ENCODE measurements around the gene CCL22.
"Not testable (repeated sequence)": the region's sequence is repeated elsewhere in the genome, so short reads cannot be mapped to it uniquely, and the experiment has no call there.

CCL22 gene, protein sequence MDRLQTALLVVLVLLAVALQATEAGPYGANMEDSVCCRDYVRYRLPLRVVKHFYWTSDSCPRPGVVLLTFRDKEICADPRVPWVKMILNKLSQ

DNA sequence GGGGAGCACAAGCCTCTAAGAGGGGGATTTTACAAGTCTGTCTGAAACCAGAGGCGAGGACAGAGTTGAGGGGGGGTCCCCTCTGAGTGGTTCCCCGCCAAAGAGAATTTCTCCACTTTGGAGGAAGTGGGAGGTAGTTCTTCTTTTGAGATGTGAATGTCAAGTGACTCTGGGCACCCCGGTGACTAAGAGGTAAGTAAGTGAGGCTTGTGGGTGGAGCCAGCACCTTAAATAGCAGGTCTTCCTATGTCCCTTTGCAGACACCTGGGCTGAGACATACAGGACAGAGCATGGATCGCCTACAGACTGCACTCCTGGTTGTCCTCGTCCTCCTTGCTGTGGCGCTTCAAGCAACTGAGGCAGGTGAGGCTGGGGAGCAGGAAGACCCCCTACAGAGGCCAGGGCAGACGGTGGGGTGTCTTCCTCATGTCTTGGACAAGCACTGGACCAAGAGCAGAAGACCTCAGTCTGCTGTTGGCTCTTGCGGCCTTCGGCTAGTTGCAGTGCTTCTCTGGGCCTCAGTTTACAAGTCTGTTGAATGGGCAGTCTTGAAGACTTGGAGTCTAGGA is at the start of gene CCL22:
Gene CCL22, plus strand, starts transcription at position 257 of the 569 bp plus-strand sequence. Its CDS starts 34 bp downstream, at position 291.
- no peak for DNase-seq

DNA sequence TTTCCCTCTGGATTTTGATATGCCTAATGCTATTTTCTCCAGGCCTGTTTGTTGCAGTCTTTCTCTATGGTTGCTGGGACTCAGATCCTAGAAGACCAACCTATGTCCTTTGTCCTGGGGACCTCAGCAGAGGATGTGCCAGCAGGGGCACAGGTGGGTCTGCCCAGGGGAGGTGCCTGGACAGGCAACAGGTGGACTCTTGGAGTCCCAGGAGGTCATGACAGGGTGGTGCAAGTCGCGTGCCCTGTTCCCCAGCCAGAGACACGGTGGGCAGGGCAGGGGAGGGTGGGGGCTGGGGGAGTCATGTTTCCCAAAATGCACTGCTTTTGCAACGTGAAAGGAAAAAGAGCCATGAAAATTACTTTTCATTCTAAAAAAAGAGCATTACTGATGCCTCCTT is 47.8 kb upstream of the CCL22 start:
- no peak for DNase-seq

DNA sequence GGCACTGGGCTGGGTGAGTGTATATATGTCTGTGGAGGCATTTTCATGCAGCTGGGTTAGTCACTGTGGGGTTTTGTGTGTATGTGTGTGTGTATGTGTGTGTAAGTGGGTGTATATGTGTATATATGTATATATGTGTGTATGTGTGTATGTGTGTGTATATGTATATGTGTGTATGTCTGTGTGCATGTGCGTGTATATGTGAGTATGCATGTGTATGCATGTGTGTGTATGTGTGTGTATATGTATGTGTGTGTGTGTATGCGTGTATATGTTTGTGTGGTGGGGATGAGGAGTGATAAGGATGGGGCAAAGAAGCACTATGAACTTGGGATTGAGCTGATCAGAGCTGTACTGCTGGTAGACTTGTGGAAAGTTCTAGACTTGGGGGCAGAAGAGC is 45.1 kb upstream of the CCL22 start:
- no peak for DNase-seq

DNA sequence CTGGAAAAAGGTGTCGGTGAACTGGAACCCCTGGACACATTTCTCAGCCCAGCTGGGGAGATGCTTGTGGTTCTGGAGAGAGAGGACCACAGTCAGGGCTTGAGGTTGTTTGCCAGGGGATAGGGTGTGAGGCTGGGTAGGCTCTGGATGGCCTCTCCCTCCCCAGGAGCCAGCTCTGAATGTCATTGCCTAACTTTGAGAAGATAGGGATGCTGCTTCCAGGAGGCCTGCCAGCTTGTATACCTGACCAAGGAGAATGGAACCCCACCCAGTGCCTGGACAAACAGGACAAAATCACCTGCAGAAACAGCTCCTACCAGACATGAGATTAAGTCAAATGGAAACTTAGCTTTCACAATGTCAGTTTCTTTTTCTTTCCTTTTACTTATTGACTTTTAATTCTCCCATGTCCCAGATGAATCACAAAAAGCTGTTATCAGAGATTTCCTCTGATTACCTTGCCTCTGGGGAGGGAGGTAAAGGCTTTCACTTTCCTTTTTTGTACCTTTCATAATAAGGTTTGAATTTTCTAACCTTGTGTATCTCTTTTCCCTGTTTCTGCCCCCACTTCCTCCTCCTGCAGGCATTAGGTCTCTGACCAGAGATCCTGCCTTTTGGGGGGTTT is 44.3 kb upstream of the CCL22 start:
- no peak for DNase-seq

DNA sequence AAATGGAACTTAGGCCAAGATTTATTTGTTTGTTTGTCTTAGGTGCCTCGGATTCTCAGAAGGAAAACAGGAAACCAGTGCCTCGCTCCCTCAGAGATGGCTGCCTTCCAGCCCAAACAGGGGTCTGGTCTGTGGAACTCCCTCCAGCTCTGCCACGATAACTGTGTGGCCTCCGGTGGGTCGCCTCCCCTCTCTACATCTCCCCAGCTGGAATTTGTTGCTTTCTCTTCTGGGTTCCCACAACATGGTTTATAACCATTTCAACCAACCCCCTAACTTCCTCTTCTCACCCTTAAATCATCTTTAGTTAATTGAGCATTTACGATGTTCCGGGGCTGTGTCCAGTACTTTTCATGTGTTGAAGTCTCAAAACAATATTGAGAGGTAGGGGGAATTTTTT is 43.2 kb upstream of the CCL22 start:
- DNase-seq: no peak

DNA sequence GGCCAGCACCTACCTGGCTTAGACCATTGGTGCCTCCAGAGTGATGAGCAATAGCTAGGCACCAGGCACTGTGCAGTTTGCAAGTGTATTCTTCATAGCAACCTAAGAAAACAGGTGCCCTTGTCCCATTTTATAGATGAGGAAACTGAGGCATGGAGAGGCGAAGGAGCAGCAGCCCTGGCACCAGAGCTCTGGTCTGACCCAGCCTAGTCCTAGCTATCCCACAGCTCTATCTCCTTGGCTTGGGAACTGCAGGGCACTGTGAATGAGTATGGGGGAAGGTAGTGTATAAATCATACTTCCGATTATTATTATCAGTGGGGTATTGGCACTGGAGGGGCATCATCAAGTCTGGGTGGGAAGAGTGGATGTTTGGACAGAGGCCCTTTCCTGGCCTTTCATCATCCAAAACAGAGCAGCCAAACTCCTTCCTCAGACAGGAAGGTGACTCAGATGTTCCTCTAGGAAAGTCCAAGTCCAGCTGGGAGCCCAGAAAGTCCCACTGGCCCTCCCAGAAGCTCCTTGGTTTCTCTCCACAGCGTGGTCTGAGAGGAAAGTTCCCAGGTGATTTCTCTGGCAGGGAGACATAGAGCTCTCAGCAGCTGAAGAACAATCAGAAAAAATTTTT is 42.1 kb upstream of the CCL22 start:
- no peak for DNase-seq

DNA sequence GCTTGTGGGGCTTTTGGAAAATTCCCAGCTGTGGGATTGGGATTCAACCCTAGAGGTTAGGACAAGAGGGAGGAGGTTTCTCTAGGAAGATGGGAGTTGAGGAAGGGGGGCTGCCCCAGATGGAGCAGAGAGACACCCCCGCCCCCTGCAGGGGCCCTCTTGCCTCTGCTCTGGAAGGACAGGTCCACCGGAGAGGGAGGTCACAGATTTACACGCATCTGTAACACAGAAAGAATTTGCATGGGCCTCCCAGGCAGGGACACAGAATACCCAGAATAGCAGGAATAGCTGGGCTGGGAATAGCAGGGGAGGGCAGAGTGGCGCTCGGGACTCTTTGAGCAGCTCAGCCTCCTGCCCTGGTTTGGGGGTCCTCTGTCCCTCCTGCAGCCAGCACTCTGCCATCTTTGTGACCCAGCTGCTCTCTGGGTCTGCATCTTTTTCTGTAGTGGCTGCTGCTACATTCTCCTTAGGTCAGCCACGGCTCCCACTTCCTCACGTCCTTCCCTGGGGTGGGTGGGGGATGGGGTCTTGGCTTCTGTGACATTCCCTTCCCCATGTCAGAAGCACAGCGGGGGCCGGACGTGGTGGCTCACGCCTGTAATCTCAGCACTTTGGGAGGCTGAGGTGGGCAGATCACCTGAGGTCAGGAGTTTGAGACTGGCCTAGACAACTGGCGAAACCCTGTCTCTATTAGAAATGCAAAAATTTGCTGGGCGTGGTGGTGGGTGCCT is 40.2 kb upstream of the CCL22 start:
- DNase-seq: no peak

DNA sequence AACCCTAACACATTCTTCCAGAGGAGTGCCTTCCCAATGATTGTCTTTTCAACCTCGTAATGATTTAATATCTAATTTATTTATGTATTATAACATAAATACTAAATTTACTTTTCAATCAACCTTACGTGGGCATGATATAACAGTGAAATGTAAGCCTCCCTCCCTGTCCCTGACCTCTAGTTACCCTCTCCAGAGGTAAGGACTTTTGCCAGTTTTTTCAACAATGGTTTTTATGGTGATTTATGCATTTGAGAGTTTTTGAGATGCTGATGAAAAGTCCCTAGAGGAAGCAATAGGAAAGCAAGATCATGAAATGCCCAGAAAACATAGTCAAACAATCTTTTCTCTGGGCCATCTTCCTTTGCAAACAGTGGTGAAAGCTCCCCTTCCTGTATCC is 38.9 kb upstream of the CCL22 start:
- no peak for DNase-seq

DNA sequence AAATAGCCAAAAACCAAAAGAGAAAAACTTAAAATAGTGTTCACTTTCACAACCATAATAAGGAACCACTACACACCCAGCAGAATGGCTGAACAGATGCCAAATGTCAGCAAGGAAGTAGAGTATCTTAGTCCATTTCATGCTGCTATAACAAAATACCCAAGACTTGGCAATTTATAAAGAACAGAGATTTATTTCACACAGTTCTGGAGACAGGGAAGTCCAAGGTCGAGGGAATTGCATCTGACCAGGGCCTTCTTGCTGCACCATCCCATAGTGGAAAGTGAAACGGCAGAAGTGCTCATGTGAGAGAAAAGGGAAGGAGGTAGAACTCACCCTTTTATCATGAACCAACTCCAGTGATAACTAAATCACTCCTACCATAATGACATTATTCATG is 33.8 kb upstream of the CCL22 start:
- no peak for DNase-seq

DNA sequence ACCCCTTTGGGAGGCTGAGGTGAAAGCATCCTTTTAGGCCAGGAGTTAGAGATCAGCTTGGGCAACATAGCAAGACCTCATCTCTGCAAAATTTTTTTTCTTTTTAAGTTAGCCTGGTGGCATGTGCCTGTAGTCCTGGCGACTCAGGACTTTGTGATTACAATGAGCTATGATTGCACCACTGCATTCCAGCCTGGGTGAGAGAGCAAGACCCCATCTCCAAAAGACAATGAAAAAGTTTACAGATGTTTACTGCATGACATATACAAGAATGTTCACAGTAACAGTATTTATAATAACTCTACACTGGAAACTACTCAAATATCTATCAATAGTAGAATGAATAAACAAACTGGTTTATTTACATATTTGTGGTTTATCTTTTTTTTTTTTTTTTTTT is 33.1 kb upstream of the CCL22 start:
- no peak for DNase-seq

DNA sequence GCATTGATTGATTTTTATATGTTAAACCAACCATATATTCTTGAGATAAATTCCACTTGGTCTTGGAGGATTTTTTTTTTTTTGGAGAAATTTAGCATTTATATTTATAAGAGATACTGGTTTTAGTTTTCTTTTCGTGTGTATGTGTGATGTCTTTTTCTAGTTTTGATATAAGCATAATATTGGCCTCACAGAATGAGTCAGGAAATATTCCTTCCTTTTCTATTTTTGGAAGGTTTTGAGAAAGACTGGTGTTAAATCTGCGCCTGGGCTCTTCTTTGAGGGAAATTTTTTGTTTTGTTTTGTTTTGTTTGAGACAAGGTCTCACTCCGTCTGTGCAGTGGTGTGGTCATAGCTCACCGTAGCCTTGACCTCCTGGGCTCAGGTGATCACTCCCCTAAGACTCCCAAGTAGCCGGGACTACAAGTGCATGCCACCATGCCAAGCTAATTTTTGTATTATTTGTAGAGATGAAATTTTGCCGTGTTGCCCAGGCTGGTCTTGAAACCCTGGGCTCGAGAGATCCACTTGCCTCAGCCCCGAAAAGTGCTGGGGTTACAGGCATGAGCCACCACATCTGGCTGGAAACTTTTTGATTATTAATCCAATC is 28.8 kb upstream of the CCL22 start:
- no peak for DNase-seq

DNA sequence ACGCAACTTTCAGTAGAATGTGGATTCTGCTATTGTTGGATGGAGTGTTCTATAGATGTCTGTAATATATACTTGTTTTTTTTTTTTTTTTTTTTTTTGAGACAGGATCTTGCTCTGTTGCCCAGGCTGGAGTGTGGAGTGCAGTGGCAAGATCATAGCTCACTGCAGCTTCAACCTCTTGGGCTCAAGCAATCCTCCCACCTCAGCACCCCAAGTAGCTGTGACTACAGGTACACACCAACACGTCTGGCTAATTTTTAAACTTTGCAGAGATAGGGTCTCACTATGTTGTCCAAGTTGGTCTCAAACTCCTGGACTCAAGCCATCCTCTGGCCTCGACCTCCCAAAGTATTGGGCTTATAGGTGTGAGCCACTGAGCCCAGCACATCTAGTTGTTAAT is 27.2 kb upstream of the CCL22 start:
- no peak for DNase-seq

DNA sequence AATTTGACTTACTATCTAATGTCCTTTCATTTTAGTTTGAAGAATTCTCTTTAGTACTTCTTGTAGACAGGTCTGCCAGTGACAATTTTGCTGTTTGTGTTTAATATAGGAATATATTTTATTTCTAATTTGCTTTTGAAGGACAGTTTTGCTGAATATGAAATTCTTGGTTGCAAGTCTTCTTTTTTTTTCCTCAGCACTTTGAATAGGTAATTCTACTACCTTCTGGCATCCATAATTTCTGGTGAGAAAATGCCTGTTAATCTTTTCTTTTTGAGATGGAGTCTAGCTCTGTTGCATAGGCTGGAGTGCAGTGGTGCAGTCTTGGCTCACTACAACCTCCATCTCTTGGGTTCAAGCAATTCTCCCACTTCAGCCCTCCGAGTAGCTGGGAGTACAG is 25.2 kb upstream of the CCL22 start:
- DNase-seq: no peak

DNA sequence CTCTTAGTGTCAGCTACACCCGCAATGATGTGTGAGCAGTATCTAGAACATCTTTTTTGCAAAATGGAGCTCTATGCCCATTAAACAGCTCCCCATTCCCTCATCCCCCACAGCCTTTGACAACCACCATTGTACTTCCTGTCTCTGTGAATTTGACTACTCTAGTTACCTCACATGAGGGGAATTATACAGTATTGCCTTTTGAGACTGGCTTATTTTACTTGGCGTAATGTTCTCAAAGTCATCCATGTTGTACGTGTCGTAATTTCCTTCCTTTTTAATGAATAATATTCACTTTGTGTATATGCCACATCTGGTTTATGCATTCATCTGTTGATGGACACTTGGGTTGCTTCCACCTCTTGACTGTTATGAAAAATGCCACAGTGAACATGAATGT is 23.2 kb upstream of the CCL22 start:
- no peak for DNase-seq

DNA sequence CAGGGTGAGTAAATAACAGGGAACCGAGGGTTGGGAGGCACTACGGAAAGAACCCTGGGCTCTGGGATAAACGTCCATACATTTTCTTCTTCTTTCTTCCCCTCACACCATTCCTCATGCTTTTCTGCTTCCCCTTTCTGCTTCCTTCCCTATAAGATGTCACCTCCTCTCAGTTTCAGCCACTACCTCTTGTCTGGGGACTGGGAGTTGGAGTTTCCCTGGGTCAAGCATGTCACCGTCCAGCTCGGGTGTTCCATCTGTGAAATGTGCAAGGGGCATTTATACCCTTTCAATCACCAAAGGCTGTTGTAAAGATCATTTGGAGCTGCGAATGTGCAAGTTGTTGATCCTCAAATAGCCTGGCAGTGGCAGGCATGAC is 17.5 kb upstream of the CCL22 start:
- no peak for DNase-seq

DNA sequence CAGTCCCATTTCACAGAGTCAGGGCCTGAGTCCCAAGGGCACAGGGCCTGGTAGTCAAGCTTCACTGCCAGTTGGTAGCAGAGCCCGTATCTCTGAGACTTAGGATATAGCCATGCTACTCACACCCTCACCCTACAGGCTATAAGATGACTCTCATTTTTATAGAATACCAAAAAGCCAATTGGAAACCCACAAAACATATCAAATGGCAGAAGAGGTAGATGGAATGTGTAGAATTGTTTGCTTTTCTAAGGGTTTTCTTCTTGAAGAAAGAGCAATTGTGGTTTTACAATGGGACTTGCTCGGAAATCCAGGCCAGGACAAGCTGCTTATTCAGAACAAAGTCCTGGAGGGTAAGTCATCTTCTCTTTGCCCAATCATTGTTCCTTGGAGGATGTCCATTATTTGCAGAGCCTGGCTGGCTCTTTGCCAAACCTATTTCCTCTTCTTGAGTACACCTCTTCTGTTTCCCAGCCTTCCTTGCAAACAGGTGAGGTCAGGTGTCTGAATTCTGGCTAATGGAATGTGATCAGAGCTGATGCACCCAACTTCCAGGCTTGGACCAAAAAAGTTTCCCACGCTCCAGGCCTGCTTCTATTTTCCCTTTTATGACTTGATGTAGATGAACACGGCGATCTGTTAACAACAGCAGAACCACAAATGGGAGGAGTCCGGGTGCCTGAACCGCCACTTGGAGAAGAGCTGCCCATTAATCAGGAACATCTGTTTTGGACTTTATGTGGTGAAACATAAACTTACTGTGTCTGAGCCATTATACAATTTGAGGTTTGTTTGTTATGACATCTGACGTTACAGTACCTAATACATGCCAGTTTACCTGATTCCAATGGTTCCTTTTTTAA is 16.9 kb upstream of the CCL22 start:
- no peak for DNase-seq

DNA sequence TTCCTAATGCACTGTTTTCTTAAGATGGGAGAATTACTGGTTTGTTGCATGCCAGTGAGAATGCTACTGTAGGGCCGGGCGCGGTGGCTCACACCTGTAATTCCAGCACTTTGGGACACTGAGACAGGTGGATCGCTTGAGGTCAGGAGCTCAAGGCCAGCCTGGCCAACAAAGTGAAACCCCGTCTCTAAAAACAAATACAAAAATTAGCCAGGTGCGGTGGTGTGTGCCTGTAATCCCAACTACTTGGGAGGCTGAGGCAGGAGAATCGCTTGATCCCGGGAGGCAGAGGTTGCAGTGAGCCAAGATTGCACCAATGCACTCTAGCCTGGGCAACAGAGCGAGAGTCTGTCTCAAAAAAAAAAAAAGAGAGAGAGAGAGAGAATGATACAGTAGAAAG is 16.0 kb upstream of the CCL22 start:
- DNase-seq: not testable (repeated sequence)

DNA sequence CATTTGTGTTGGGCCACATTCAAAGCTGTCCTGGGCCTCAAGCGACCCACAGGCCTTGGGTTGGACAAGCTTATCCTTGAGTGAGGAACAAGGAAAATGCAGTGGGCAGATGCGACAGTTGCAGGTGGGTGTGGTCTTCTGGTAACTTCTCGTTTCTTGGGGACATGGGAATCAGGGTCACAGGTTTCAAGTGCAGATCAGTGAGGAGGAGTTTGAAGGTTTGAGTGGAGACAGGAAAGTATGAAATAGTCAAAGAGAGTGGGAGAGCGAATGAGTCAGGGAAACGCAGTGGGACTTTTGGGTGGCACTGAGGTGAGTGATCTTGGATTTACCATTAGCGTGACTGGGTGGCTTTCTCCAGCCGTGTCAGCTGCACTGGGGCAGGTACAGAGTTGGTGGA is 15.4 kb upstream of the CCL22 start:
- no peak for DNase-seq

DNA sequence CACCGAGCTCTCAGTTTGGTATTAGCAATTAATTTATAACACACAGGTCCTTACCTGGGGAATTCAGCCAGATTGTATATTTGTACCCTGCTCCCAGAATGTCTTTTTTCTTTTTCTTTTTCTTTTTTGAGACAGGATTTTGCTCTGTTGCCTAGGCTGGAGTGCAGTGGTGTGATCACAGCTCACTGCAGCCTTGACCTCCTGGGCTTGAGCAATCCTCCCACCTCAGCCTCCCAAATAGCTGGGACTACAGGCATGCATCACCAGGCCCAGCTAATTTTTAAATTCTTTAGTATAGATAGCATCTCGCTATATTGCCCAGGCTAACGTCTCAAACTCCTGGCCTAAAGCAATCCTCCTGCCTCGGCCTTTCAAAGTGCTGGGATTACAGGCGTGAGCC is 14.5 kb upstream of the CCL22 start:
- not testable (repeated sequence) for DNase-seq

DNA sequence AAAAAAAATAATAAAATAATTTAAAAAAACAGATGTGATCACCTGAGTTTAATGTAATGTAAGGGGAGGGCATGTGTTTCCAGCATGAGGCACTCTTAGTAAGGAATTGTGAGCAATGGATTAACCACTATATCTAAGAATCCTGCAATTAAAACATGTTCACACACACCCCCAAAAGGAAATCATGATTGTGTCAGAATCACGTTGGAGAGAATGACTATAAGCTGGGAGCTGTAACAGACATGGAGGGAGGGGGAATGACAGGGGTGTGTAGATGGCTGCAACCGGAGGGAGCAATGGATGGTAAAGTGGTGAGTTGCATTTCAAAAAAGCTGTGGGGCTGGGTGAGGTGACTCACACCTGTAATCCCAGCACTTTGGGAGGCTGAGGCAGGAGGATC is 13.6 kb upstream of the CCL22 start:
- no peak for DNase-seq

DNA sequence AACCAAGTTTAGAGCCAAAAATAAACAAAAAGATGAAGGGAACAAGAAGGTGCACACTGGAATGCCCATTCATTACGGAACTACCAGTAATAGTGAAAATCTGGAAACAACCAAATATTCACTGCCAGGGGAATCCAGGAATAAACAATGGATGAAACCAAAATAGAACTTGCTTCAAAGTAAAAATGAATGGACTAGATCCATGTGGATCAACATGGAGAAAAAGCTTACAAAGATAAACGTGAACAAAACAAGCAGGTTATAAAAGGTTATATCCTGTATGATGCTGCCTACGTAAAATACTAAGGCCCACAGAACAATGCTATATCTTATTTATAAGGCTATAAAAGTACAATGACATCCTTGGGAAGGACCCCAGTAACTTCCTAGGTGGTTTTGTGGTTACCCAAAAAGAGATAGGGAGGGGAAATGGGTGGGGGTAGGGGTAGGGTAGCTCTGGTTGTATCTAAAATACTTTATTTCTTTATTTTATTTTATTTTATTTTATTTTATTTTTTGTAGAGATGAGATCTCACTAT is 12.8 kb upstream of the CCL22 start:
- DNase-seq: no peak

DNA sequence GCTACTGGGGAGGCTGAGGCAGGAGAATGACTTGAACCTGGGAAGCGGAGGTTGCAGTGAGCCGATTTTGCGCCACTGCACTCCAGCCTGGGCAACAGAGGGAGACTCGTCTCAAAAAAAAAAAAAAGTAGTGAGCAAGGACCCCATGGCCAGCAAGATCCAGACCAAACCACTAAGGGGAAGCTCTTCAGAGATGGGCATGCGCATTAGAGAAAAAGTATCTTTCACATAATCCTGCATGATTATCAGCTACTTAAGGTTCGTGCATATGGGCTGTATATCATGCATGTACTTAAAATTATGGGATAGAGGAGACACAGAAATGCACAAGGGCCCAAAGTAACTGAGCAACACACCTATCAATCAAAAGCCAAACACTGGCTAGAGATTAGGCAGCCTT is 10.7 kb upstream of the CCL22 start:
- DNase-seq: no peak

Data from CD4-positive, alpha-beta T cell treated with Interleukin-6 for 4 hours (primary cell).